Measurements from ENCODE around the gene POM121L2. TPM values are rescaled to one million over a fixed set of nuclear protein-coding genes. Genes with fewer than 3 reads are reported as not detected.

Gene POM121L2
- total and polyA plus RNA-seq, 9 of the 15 experiments (the other 6 are each of a cell fraction or from before 2014, with no cell fraction given), result 0.23 to 0.45 TPM; not detected in 7

- Histone ChIP-seq H3K9me3 (replicated peaks; ENCODE audit: control insufficient read depth, insufficient read depth, low read depth, low read length) (no peaks in the 10 kb centered on the region), H3K27me3 (ENCODE audit: control insufficient read depth in 2 of 2, insufficient read depth in 2 of 2, low read length in 2 of 2) (no peaks in the 10 kb centered on the region), H3K4me3 (no peak overlapping the region), H3K79me2 (ENCODE audit: control insufficient read depth, insufficient read depth, low read length) (no peaks in the 10 kb centered on the region), H3K4me2 (ENCODE audit: insufficient read depth, low read length) (no peak overlapping the region), H3K36me3 (ENCODE audit: control insufficient read depth, insufficient read depth, low read length) (no peaks in the 10 kb centered on the region), H3K9ac (ENCODE audit: insufficient read depth in 1 of 2, low read depth in 2 of 2, low read length in 2 of 2) (no peak overlapping the region), H3K4me1 (replicated peaks in 1 of 2; ENCODE audit: control insufficient read depth in 2 of 2, insufficient read depth in 2 of 2, low read length in 2 of 2) (no peaks in the 10 kb centered on the region), H4K20me1 (replicated peaks; ENCODE audit: control insufficient read depth, insufficient read depth, low read length) (no peaks in the 10 kb centered on the region), H3K27ac (ENCODE audit: extremely low read depth, low read depth, low read length) (no peak overlapping the region), H3K9me1 (ENCODE audit: control insufficient read depth, insufficient read depth, low read length) (no peaks in the 10 kb centered on the region), H2AFZ (ENCODE audit: low read depth, low read length) (no peak overlapping the region)
- ChIA-PET CTCF (ENCODE audit: low intra/inter-chr PET ratio) (no interaction called here), POLR2A (no interaction called here)
- no peak for TF ChIP-seq ZNF184 (CRISPR knock-in tag; IDR thresholded peaks at IDR 0.05)
- peak; percentile 31; the same call in 1 of the 2 replicates for TF ChIP-seq THRAP3 (IDR thresholded peaks at IDR 0.05; ENCODE audit: borderline replicate concordance)
- TF ChIP-seq PHB (CRISPR knock-in tag; IDR thresholded peaks at IDR 0.05), result no peak
- TF ChIP-seq CBX5 (IDR thresholded peaks at IDR 0.05; ENCODE audit: borderline replicate concordance, low read depth), result no peak
- TF ChIP-seq TAF9B (IDR thresholded peaks at IDR 0.05; ENCODE audit: partially characterized antibody), result peak; percentile 32
- intact Hi-C loops (cut with micrococcal nuclease) (no loop called here), in situ Hi-C loops (cut with MboI) (no loop called here)
- no peak for FAIRE-seq
- DNase-seq (ENCODE audit: extremely low read depth in 1 of 4, low spot score in 3 of 4), result no peak
- no peak for ATAC-seq
- BruUV-seq (replicated peaks), result no TSS peak
Observed at GRCh38 chr6:27321370-27321769, 9.3 kb upstream of the POM121L2 start.

- Histone ChIP-seq H3K79me2 (ENCODE audit: control insufficient read depth, insufficient read depth, low read length) (no peaks in the 10 kb centered on the region), H2AFZ (ENCODE audit: low read depth, low read length) (peak overlapping the region; percentile 28; the same call in 1 of the 2 replicates), H3K4me1 (replicated peaks in 1 of 2; ENCODE audit: control insufficient read depth in 2 of 2, insufficient read depth in 2 of 2, low read length in 2 of 2) (no peaks in the 10 kb centered on the region), H3K36me3 (ENCODE audit: control insufficient read depth, insufficient read depth, low read length) (no peaks in the 10 kb centered on the region), H3K9me1 (ENCODE audit: control insufficient read depth, insufficient read depth, low read length) (no peaks in the 10 kb centered on the region), H3K4me2 (ENCODE audit: insufficient read depth, low read length) (no peak overlapping the region), H3K27me3 (ENCODE audit: control insufficient read depth in 2 of 2, insufficient read depth in 2 of 2, low read length in 2 of 2) (no peaks in the 10 kb centered on the region), H3K9me3 (replicated peaks; ENCODE audit: control insufficient read depth, insufficient read depth, low read depth, low read length) (peaks cover 4% of the 10 kb centered on the region; the same call in 1 of the 2 replicates), H4K20me1 (replicated peaks; ENCODE audit: control insufficient read depth, insufficient read depth, low read length) (no peaks in the 10 kb centered on the region), H3K9ac (ENCODE audit: insufficient read depth in 1 of 2, low read depth in 2 of 2, low read length in 2 of 2) (no peak overlapping the region), H3K4me3 (no peak overlapping the region), H3K27ac (ENCODE audit: extremely low read depth, low read depth, low read length) (no peak overlapping the region)
- WGBS (ENCODE audit: insufficient coverage, low coverage, missing lambda C conversion rate), result 33% methylated on average over 2 of the region's 2 CpGs
- POLR2A ChIA-PET, result interaction anchor here (1.0 kb wide), 2 partner anchors 14 to 23 kb away, joined by 3 read pairs; no protein-coding TSS in a partner anchor
- ATAC-seq, result peak; percentile 90
- intact Hi-C loops (cut with micrococcal nuclease) (no loop called here), in situ Hi-C loops (cut with MboI) (no loop called here)
- no peak for FAIRE-seq
- peak in 2 of 4 experiments; percentile 26 to 37 for DNase-seq (ENCODE audit: extremely low read depth in 1 of 4, low spot score in 3 of 4)
- TSS peak; percentile 92 for BruUV-seq (replicated peaks)
- CTCF ChIA-PET (ENCODE audit: low intra/inter-chr PET ratio), result interaction anchor here (0.6 kb wide), 1 partner anchor 472 kb away, joined by 3 read pairs; no protein-coding TSS in a partner anchor
- TF ChIP-seq NUFIP1 (IDR thresholded peaks at IDR 0.05; ENCODE audit: partially characterized antibody) (no peak), PML (IDR thresholded peaks at IDR 0.05; ENCODE audit: low read length) (peak; percentile 66; the same call in 1 of the 2 replicates), NFE2 (IDR thresholded peaks at IDR 0.05; ENCODE audit: low read depth) (peak; percentile 58; the same call in 1 of the 2 replicates), FOXK2 (conservative IDR thresholded peaks at IDR 0.05 in 1 of 2, IDR thresholded peaks at IDR 0.05 in 1 of 2; ENCODE audit: low read depth in 2 of 2) (no peak), RBFOX2 (IDR thresholded peaks at IDR 0.05; ENCODE audit: low read depth, low read length) (0 out of 2 replicates have a peak, but pooled peaks have one; percentile 23), MAFF (IDR thresholded peaks at IDR 0.05; ENCODE audit: low read length) (peak; percentile 19; the same call in 1 of the 2 replicates), MAFG (tag; conservative IDR thresholded peaks at IDR 0.05) (0 out of 2 replicates have a peak, but pooled peaks have one; percentile 8), RERE (CRISPR knock-in tag; IDR thresholded peaks at IDR 0.05; ENCODE audit: borderline replicate concordance) (no peak)
Observed at GRCh38 chr6:27318973-27319372, 6.9 kb upstream of the POM121L2 start.
